Measurements from ENCODE around the gene DYNC2I2. TPM values are rescaled to one million over a fixed set of nuclear protein-coding genes. Genes with fewer than 3 reads are reported as not detected.

DYNC2I2 gene
- total and polyA plus RNA-seq, 10 of the 15 experiments (the other 5 are each of a cell fraction or from before 2014, with no cell fraction given), result 0.89 to 118 (median 47.9) TPM

DNA sequence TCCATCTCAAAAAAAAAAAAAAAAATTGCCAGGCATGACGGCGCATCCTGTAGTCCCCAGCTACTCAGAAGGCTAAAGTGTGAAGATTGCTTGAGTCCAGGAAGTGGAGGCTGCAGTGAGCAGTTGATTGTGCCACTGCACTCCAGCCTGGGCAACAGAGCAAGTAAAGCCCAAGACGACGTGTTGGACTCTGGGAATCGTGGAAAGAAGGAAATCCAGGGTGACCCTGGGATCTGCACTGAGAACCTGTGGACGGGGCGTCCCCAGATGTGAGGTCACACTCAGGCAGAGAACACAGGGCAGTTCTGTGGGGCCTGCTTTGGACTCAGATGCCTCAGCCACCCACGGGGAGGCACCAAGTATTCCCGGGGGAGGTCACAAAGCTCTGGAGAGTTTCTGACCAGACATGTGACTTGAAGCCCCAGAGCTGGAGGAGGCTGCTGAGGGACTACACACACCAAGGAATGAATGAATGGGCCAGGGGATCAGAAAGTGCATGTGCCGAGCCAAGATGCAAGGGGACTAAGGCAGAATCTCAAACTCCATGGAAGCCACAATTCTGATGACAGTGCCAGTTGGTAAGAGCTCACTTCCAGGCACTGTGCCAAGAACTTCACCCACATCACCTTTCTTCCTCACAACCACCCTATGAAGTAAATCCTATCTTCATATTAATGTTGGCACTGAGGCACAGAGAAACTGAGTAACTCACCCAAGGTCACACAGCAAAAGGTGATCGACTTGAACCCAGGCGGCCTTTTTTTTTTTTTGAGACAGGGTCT is 12.9 kb downstream of the DYNC2I2 start (continued):
- TF ChIP-seq POU2F2 (IDR thresholded peaks at IDR 0.05; ENCODE audit: borderline replicate concordance, low read depth, low read length) (0 out of 3 replicates have a peak, but pooled peaks have one; percentile 12), CHD4 (IDR thresholded peaks at IDR 0.05) (no peak), TBL1XR1 (IDR thresholded peaks at IDR 0.05; ENCODE audit: low read depth, low read length) (0 out of 2 replicates have a peak, but pooled peaks have one; percentile 29), BHLHE40 (IDR thresholded peaks at IDR 0.05; ENCODE audit: borderline replicate concordance in 1 of 2, low read depth in 2 of 2, low read length in 1 of 2) (peak in 1 of 2 experiments; percentile 56; a peak in 2 of 4 replicates), ASH2L (IDR thresholded peaks at IDR 0.05; ENCODE audit: borderline replicate concordance, low read depth) (no peak), NR2F1 (conservative IDR thresholded peaks at IDR 0.05) (no peak), MEF2A (IDR thresholded peaks at IDR 0.05; ENCODE audit: insufficient read depth, low read depth, low read length) (no peak), SMC3 (IDR thresholded peaks at IDR 0.05; ENCODE audit: borderline replicate concordance, low read length) (no peak), SMARCA5 (IDR thresholded peaks at IDR 0.05) (peak; percentile 72; the same call in 1 of the 2 replicates), RFX5 (IDR thresholded peaks at IDR 0.05; ENCODE audit: low read depth, low read length) (no peak), DPF2 (IDR thresholded peaks at IDR 0.05) (peak; percentile 85), RUNX3 (IDR thresholded peaks at IDR 0.05; ENCODE audit: low read length) (no peak; the same call in 1 of the 2 replicates), ZNF384 (IDR thresholded peaks at IDR 0.05; ENCODE audit: borderline replicate concordance, low read depth, low read length) (peak; percentile 83)
- TF ChIP-seq, protein P1, sequence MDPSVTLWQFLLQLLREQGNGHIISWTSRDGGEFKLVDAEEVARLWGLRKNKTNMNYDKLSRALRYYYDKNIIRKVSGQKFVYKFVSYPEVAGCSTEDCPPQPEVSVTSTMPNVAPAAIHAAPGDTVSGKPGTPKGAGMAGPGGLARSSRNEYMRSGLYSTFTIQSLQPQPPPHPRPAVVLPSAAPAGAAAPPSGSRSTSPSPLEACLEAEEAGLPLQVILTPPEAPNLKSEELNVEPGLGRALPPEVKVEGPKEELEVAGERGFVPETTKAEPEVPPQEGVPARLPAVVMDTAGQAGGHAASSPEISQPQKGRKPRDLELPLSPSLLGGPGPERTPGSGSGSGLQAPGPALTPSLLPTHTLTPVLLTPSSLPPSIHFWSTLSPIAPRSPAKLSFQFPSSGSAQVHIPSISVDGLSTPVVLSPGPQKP (IDR thresholded peaks at IDR 0.05; ENCODE audit: low read depth, low read length), result no peak
- TF ChIP-seq, protein P2, sequence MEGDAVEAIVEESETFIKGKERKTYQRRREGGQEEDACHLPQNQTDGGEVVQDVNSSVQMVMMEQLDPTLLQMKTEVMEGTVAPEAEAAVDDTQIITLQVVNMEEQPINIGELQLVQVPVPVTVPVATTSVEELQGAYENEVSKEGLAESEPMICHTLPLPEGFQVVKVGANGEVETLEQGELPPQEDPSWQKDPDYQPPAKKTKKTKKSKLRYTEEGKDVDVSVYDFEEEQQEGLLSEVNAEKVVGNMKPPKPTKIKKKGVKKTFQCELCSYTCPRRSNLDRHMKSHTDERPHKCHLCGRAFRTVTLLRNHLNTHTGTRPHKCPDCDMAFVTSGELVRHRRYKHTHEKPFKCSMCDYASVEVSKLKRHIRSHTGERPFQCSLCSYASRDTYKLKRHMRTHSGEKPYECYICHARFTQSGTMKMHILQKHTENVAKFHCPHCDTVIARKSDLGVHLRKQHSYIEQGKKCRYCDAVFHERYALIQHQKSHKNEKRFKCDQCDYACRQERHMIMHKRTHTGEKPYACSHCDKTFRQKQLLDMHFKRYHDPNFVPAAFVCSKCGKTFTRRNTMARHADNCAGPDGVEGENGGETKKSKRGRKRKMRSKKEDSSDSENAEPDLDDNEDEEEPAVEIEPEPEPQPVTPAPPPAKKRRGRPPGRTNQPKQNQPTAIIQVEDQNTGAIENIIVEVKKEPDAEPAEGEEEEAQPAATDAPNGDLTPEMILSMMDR (IDR thresholded peaks at IDR 0.05 in 2 of 3, conservative IDR thresholded peaks at IDR 0.05 in 1 of 3; ENCODE audit: control insufficient read depth in 2 of 3, extremely low read depth in 1 of 3, insufficient read depth in 1 of 3, low read depth in 3 of 3, low read length in 3 of 3), result no peak
- TF ChIP-seq, protein P3, sequence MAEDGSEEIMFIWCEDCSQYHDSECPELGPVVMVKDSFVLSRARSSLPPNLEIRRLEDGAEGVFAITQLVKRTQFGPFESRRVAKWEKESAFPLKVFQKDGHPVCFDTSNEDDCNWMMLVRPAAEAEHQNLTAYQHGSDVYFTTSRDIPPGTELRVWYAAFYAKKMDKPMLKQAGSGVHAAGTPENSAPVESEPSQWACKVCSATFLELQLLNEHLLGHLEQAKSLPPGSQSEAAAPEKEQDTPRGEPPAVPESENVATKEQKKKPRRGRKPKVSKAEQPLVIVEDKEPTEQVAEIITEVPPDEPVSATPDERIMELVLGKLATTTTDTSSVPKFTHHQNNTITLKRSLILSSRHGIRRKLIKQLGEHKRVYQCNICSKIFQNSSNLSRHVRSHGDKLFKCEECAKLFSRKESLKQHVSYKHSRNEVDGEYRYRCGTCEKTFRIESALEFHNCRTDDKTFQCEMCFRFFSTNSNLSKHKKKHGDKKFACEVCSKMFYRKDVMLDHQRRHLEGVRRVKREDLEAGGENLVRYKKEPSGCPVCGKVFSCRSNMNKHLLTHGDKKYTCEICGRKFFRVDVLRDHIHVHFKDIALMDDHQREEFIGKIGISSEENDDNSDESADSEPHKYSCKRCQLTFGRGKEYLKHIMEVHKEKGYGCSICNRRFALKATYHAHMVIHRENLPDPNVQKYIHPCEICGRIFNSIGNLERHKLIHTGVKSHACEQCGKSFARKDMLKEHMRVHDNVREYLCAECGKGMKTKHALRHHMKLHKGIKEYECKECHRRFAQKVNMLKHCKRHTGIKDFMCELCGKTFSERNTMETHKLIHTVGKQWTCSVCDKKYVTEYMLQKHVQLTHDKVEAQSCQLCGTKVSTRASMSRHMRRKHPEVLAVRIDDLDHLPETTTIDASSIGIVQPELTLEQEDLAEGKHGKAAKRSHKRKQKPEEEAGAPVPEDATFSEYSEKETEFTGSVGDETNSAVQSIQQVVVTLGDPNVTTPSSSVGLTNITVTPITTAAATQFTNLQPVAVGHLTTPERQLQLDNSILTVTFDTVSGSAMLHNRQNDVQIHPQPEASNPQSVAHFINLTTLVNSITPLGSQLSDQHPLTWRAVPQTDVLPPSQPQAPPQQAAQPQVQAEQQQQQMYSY (CRISPR knock-in tag; IDR thresholded peaks at IDR 0.05), result no peak
- TF ChIP-seq, protein P4, sequence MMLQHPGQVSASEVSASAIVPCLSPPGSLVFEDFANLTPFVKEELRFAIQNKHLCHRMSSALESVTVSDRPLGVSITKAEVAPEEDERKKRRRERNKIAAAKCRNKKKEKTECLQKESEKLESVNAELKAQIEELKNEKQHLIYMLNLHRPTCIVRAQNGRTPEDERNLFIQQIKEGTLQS (IDR thresholded peaks at IDR 0.05; ENCODE audit: borderline replicate concordance, extremely low read depth, low read depth, low read length), result no peak

Data from GM12878 (cell line).